Measurements from ENCODE around the gene ETV1. TPM values are rescaled to one million over a fixed set of nuclear protein-coding genes. Genes with fewer than 3 reads are reported as not detected.

ETV1 gene
- total RNA-seq, 1 experiment from 2014 or later = 68.5 TPM

GRCh38 chr7:13850185-13850752 lies 139.2 kb downstream of the ETV1 start:
- H3K4ac ChIP-seq (ENCODE audit: low read depth, low read length) = no peak overlapping the region
- H3K4me2 ChIP-seq (ENCODE audit: insufficient read depth, insufficient read length, low read length) = no peak overlapping the region
- H3K23ac ChIP-seq (ENCODE audit: insufficient read length, low read depth, low read length) = no peak overlapping the region
- no peak for DNase-seq
- H4K91ac ChIP-seq (ENCODE audit: insufficient read length, low read depth, low read length) = no peak overlapping the region
- peaks cover 19 to 21% of the 10 kb centered on the region in 2 experiments for H3K4me1 Mint-ChIP-seq
- no peak overlapping the region for H3K56ac ChIP-seq (ENCODE audit: insufficient read length, low read depth, low read length)
- H3K4me1 ChIP-seq (ENCODE audit: insufficient read depth, low read length) = peaks cover 8% of the 10 kb centered on the region
- no peak overlapping the region for H3T11ph ChIP-seq (ENCODE audit: low read length)
- H3K9me3 Mint-ChIP-seq = no peaks in the 10 kb centered on the region
- H3K79me1 ChIP-seq (ENCODE audit: insufficient read depth, low read depth, low read length, poor library complexity, severe bottlenecking) = no peaks in the 10 kb centered on the region
- H2BK20ac ChIP-seq (ENCODE audit: low read depth, low read length, poor library complexity, severe bottlenecking) = no peak overlapping the region
- no peak overlapping the region for H4K8ac ChIP-seq (replicated peaks; ENCODE audit: insufficient read length, low read depth, low read length)
- no peak overlapping the region for H2AFZ ChIP-seq (ENCODE audit: low read length)
- no peak overlapping the region for H2AK5ac ChIP-seq (ENCODE audit: insufficient read length, low read length)
- no peak overlapping the region for H2BK120ac ChIP-seq (ENCODE audit: low read depth, low read length, poor library complexity, severe bottlenecking)
- no peaks in the 10 kb centered on the region for H3K36me3 Mint-ChIP-seq (ENCODE audit: insufficient read depth in 1 of 3, low read depth in 3 of 3)
- no peaks in the 10 kb centered on the region for H3K27me3 Mint-ChIP-seq (ENCODE audit: low read depth)
- no peak overlapping the region for H3K14ac ChIP-seq (ENCODE audit: insufficient read depth, low read length)
- no peak overlapping the region for H3K18ac ChIP-seq (ENCODE audit: insufficient read length, low read depth, low read length)
- no peaks in the 10 kb centered on the region for H3K9me3 ChIP-seq (ENCODE audit: control insufficient read depth, low read depth, low read length)
- no peak overlapping the region for H3K27ac ChIP-seq (ENCODE audit: insufficient read length, low read depth, low read length)
- H3K79me2 ChIP-seq (ENCODE audit: insufficient read depth, low read length) = no peaks in the 10 kb centered on the region
- TF ChIP-seq CTCF (conservative IDR thresholded peaks at IDR 0.05) = no peak
- H4K5ac ChIP-seq (ENCODE audit: insufficient read length, low read depth, low read length) = no peak overlapping the region
- H3K27ac Mint-ChIP-seq = peak overlapping the region in 2 of 3 experiments; percentile 8 to 38; a peak in 2 of 7 replicates
- no peak overlapping the region for H2BK5ac ChIP-seq (ENCODE audit: insufficient read length, low read length)
- no peak overlapping the region for H3K4me3 Mint-ChIP-seq
- no peak overlapping the region for H2BK15ac ChIP-seq (ENCODE audit: low read depth, low read length)
- no peaks in the 10 kb centered on the region for H3K27me3 ChIP-seq (ENCODE audit: insufficient read depth, low read length)
- H2BK12ac ChIP-seq (ENCODE audit: insufficient read length, low read depth, low read length) = no peak overlapping the region
- no CpG with 5 or more reads among the region's 2 CpGs for WGBS (ENCODE audit: extremely low coverage, insufficient read length, low lambda C conversion rate)
- H3K23me2 ChIP-seq (ENCODE audit: insufficient read length, low read depth, low read length, poor library complexity, severe bottlenecking) = no peaks in the 10 kb centered on the region
- no peak overlapping the region for H3K9ac ChIP-seq (ENCODE audit: extremely low read depth, insufficient read length, low read length)
- H4K20me1 ChIP-seq (ENCODE audit: control insufficient read depth, insufficient read depth, insufficient read length) = no peaks in the 10 kb centered on the region
